Activated CD4-positive, alpha-beta memory T cell treated with anti-CD3 and anti-CD28 coated beads for 36 hours (primary cell): ENCODE results near the gene GDF2. TPM values are rescaled to one million over a fixed set of nuclear protein-coding genes. Genes with fewer than 3 reads are reported as not detected.
A peak's percentile ranks its signal among the peaks of the same experiment; 100 is the strongest.

Experiments
- CTCF ChIA-PET: fragments of 350-600 bp; sonication (Branson Sonifier 250); formaldehyde crosslinking; loops from one replicate; lab custom pipeline; 2021; ENCODE audit warnings: antibody characterized with exemption, inconsistent platforms; lab: Charles Lee
- POLR2A ChIA-PET: fragments of 350-600 bp; sonication (Branson Sonifier 250); formaldehyde crosslinking; loops from one replicate; lab custom pipeline; 2021; ENCODE audit warnings: antibody characterized with exemption; lab: Charles Lee
- DNase-seq: peaks from one replicate; pipeline ENCODE4 v3.0.0-alpha.2; 2020
- H3K27ac Mint-ChIP-seq: one replicate; pipeline ENCODE4 v1.8.0; 2021; ENCODE audit warnings: mixed read lengths
- H3K27me3 Mint-ChIP-seq: one replicate; pipeline ENCODE4 v1.8.0; 2021; ENCODE audit warnings: mixed read lengths
- H3K36me3 Mint-ChIP-seq: one replicate; pipeline ENCODE4 v1.8.0; 2021; ENCODE audit warnings: mixed read lengths
- H3K4me1 Mint-ChIP-seq: one replicate; pipeline ENCODE4 v1.8.0; 2021; ENCODE audit warnings: low read depth, mixed read lengths
- H3K4me3 Mint-ChIP-seq: one replicate; pipeline ENCODE4 v1.8.0; 2021; ENCODE audit warnings: mild to moderate bottlenecking, mixed read lengths
- H3K9me3 Mint-ChIP-seq: one replicate; pipeline ENCODE4 v1.8.0; 2021; ENCODE audit warnings: mixed read lengths
- intact Hi-C: fragments of 100-400 bp; cut with micrococcal nuclease; formaldehyde crosslinking; loops from one replicate; pipeline ENCODE4 v1.15.1; 2023
- total RNA-seq, 2 experiments: library from RNA; stranded (reverse); gene quantifications; one replicate each; pipeline ENCODE4 v1.2.3, GENCODE V29; 2021

The GDF2 gene
- total RNA-seq, 2 experiments from 2014 or later: not detected

DNA sequence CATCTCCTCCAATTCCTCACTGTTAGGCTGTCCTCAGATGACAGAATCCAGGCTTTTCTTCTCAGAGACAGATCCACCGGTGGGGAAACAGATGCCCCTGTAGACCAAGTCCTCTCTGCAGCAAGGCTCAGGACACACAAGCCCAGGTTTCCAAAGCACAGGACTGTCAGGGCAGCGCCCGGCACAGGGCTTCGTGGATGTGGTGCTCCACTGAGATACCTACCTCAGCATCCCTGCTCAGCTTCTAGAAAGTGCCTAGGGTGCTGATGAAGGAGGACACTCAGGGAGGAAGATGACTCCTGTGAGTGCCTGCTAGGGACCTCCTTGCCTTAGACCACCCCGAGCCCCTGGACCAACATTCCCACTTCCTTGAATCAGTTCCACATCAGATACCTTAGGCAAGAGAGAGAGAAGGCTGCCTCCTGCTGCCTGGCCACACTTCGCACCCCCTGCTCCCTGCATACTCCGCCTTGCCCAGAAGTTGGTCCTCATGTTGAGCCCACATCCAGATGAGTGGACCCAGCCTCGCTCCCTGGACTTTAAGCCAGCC is 17.0 kb downstream of the GDF2 start:
- H3K4me1 Mint-ChIP-seq: no peaks in the 10 kb centered on the region
- peaks cover 9% of the 10 kb centered on the region for H3K27me3 Mint-ChIP-seq
- intact Hi-C loops: no loop called here
- ChIA-PET CTCF (interaction anchor here (1.3 to 3.4 kb wide), 4 partner anchors 31 to 314 kb away, joined by 6 to 39 read pairs (median 16); no protein-coding TSS in a partner anchor), POLR2A (no interaction called here)
- no peak overlapping the region for H3K4me3 Mint-ChIP-seq
- no peak overlapping the region for H3K27ac Mint-ChIP-seq
- no peaks in the 10 kb centered on the region for H3K9me3 Mint-ChIP-seq
- DNase-seq: no peak
- H3K36me3 Mint-ChIP-seq: no peaks in the 10 kb centered on the region

DNA sequence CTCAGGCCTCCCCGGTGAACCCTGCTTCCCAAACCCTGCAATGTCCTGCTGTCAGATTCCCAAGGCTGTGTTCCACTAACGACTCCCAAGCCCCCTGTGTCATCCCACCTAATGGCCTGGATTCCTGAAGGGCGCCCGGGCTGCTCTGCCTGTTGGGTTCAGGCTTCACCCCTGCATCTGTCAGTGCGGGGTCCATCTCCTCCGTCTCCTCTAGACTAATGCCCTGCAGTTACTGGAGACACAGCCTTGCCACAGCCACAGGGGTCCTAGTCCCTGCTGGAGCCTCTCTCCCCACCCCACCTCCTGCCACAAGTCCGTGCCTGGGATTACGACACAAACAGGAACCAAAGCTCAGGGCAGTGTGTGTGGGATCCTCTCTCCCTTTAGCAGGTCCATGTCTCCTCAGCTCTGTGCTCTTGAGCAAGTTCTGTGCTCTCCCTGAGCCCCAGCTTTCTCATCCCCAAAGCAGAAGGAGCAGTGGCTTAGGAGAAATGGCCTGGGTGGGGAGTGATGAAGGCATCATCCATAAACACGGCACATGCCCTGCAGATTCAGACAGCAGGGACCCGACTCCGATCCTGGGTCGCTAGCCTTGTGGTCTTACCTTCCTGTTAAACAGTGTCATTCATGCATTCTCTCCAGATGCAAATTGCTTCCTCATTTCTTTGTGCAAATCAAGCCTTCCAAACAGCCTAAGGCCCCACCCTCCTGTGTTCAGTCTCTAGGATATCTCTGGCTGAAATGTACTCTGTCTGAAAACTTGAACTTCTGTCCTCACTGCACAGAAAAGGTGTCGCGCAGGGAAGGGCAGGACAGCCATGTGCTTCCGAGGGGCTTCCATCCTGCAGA is 17.7 kb downstream of the GDF2 start:
- no peak overlapping the region for H3K4me3 Mint-ChIP-seq
- CTCF ChIA-PET: interaction anchor here (0.9 to 3.4 kb wide), 15 partner anchors 8 to 317 kb away, joined by 3 to 39 read pairs (median 4); no protein-coding TSS in a partner anchor
- H3K27ac Mint-ChIP-seq: no peak overlapping the region
- POLR2A ChIA-PET: no interaction called here
- H3K36me3 Mint-ChIP-seq: no peaks in the 10 kb centered on the region
- DNase-seq: no peak
- intact Hi-C loops: loop anchor here (1.0 kb wide), 2 partner anchors 293 to 316 kb away; no protein-coding TSS in a partner anchor
- H3K9me3 Mint-ChIP-seq: no peaks in the 10 kb centered on the region
- H3K27me3 Mint-ChIP-seq: peaks cover 5% of the 10 kb centered on the region
- H3K4me1 Mint-ChIP-seq: no peaks in the 10 kb centered on the region

DNA sequence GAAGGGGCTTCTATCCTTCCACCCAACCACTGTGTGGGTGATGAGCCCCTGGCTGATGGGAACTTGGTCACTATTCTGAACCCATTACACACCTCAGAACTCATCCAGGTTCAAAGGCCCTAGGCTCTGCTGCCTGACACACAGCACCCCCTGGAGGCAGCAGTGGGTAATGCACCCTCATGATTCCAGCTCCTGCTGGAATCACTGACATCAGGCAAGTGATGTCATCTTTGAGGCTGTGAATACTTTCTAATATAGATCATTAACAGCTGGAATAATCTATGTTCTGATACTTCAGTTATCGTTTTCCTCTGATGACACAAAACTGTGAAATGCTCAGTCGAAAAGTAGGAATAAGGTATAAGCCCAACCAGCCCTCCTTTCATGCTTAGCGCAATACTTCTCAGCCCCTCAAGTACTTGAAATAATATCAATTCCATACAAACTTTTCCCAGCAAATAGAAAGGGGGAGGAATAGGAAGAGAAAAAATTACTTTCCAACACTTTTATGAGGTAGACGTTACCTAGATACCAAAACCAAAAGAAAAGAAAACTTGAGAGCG is 18.4 kb downstream of the GDF2 start:
- ChIA-PET CTCF (interaction anchor here (0.6 to 3.4 kb wide), 27 partner anchors 9 to 1315 kb away, joined by 3 to 39 read pairs (median 4); no protein-coding TSS in a partner anchor), POLR2A (no interaction called here)
- H3K27ac Mint-ChIP-seq: no peak overlapping the region
- DNase-seq: peak; percentile 79
- H3K36me3 Mint-ChIP-seq: no peaks in the 10 kb centered on the region
- intact Hi-C loops: loop anchor here (1.0 kb wide), 2 partner anchors 293 to 316 kb away; no protein-coding TSS in a partner anchor
- H3K9me3 Mint-ChIP-seq: no peaks in the 10 kb centered on the region
- no peak overlapping the region for H3K4me3 Mint-ChIP-seq
- no peaks in the 10 kb centered on the region for H3K4me1 Mint-ChIP-seq
- H3K27me3 Mint-ChIP-seq: peaks cover 5% of the 10 kb centered on the region

DNA sequence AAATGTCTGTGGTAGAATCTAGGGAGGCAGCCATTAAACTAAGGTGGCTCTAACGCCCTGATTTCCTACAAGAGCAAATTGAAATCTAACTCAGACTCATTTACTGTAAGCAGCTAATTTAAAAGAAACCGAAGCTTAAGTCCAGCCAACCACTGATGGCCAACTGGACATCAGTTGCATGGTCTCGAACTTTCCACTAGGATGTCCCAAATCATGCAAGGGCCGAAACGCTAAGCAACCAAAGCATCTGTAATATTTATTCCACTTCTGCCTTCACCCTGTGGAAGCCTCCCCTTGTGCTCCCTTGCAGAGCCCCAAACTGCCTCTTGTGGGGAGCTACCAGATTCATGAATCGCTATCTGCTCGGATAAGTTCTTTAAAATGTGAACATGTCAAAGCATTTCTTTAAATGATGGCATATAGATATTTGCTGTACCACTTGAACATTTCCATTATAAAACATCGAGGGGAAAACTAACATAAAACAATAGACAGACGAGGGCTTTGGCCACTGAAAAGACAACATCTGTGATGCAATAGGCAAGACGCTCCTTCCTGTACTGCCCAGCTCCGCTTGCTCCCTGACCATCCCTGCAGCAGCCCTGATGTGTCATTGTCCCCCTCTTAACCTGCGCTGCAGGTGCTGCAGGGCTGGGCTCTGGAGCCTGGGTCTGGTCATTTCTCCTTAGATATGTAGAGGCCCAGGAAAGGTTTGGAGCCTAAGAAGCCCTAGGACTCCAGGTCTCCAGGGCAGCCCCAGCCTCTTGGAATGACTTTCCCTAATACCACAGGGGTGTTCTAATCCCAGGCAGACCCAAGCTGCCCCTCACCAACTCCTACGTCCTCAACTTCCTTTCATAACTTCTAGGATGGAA is 23.0 kb downstream of the GDF2 start:
- POLR2A ChIA-PET: no interaction called here
- no peak overlapping the region for H3K4me3 Mint-ChIP-seq
- CTCF ChIA-PET: interaction anchor here (1.3 to 1.8 kb wide), 2 partner anchors 8 to 297 kb away, joined by 5 read pairs; no protein-coding TSS in a partner anchor
- peaks cover 4% of the 10 kb centered on the region for H3K27me3 Mint-ChIP-seq
- intact Hi-C loops: no loop called here
- H3K4me1 Mint-ChIP-seq: no peaks in the 10 kb centered on the region
- no peaks in the 10 kb centered on the region for H3K9me3 Mint-ChIP-seq
- no peaks in the 10 kb centered on the region for H3K36me3 Mint-ChIP-seq
- H3K27ac Mint-ChIP-seq: no peak overlapping the region
- no peak for DNase-seq

DNA sequence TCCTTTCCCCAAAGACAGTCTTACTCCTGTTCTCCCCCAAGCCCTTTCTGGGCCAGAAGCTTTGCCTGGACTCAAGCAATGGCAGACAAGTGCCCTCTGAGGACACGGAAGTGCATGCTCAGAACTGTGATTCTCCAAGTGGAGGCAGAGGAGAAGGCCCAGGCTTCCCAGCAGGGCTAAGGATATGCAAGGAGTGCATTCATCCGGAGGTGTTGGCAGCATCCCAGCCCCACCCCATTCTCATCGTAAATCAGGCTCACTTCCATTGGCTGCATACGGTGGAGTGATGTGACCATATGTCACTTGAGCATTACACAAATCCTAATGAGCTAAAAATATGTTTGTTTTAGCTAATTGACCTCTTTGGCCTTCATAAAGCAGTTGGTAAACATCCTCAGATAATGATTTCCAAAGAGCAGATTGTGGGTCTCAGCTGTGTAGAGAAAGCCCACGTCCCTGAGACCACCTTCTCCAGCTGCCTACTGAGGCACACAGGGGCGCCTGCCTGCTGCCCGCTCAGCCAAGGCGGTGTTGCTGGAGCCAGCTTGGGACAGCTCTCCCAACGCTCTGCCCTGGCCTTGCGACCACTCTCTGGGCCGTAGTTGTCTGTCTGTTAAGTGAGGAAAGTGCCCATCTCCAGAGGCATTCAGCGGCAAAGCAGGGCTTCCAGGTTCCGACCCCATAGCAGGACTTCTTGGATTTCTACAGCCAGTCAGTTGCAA is 24.5 kb downstream of the GDF2 start:
- no peaks in the 10 kb centered on the region for H3K36me3 Mint-ChIP-seq
- POLR2A ChIA-PET: no interaction called here
- H3K4me1 Mint-ChIP-seq: no peaks in the 10 kb centered on the region
- H3K27me3 Mint-ChIP-seq: no peaks in the 10 kb centered on the region
- CTCF ChIA-PET: interaction anchor here (1.3 kb wide), 1 partner anchor 10 kb away, joined by 5 read pairs; no protein-coding TSS in a partner anchor
- H3K4me3 Mint-ChIP-seq: no peak overlapping the region
- no peaks in the 10 kb centered on the region for H3K9me3 Mint-ChIP-seq
- no peak overlapping the region for H3K27ac Mint-ChIP-seq
- no peak for DNase-seq
- intact Hi-C loops: no loop called here

DNA sequence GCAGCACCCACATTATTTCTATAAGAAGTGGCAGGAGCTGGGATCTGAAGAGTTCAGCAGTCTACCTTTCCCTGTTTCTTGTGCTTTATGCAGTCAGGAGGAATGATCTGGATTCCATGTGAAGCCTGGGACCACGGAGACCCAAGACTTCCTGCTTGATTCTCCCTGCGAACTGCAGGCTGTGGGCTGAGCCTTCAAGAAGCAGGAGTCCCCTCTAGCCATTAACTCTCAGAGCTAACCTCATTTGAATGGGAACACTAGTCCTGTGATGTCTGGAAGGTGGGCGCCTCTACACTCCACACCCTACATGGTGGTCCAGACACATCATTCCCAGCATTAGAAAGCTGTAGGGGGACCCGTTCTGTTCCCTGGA is 25.0 kb downstream of the GDF2 start:
- ChIA-PET CTCF (no interaction called here), POLR2A (no interaction called here)
- Mint-ChIP-seq H3K9me3 (no peaks in the 10 kb centered on the region), H3K27ac (no peak overlapping the region), H3K4me1 (no peaks in the 10 kb centered on the region), H3K36me3 (no peaks in the 10 kb centered on the region), H3K4me3 (no peak overlapping the region), H3K27me3 (no peaks in the 10 kb centered on the region)
- intact Hi-C loops: no loop called here
- DNase-seq: no peak

DNA sequence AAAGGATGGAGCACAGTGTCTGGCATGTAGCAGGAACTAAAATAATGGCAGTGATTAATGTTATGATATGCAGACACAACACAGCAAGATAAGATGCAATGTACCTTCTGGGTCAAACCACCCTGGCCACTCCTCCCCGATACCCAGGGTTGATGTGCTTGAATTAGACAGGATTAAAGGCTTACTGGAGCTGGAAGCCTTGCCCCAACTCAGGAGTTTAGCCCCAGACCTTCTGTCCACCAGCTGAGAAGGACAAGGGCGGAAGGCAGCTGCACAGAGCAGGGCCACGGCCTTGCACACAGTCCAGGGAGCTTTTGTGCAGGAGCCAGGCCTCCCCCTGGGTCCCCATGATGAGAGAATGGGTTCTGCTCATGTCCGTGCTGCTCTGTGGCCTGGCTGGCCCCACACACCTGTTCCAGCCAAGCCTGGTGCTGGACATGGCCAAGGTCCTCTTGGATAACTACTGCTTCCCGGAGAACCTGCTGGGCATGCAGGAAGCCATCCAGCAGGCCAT is 25.9 kb downstream of the GDF2 start, which contains the start of gene RBP3:
RBP3 (plus strand) TSS at position 226 of the 514 bp plus-strand sequence; CDS start at position 348, 122 bp downstream.
- H3K27ac Mint-ChIP-seq: no peak within 1 kb of the TSS
- intact Hi-C loops: no loop called here
- no peak for DNase-seq
- ChIA-PET POLR2A (no interaction called here), CTCF (interaction anchor here (0.6 kb wide), 1 partner anchor 30 kb away, joined by 4 read pairs; no protein-coding TSS in a partner anchor)
- H3K4me3 Mint-ChIP-seq: no peak within 1 kb of the TSS
- no peaks in the 10 kb centered on the region for H3K27me3 Mint-ChIP-seq
- no peaks in the 10 kb centered on the region for H3K4me1 Mint-ChIP-seq
- no peaks in the 10 kb centered on the region for H3K9me3 Mint-ChIP-seq
- H3K36me3 Mint-ChIP-seq: no peaks in the 10 kb centered on the region

DNA sequence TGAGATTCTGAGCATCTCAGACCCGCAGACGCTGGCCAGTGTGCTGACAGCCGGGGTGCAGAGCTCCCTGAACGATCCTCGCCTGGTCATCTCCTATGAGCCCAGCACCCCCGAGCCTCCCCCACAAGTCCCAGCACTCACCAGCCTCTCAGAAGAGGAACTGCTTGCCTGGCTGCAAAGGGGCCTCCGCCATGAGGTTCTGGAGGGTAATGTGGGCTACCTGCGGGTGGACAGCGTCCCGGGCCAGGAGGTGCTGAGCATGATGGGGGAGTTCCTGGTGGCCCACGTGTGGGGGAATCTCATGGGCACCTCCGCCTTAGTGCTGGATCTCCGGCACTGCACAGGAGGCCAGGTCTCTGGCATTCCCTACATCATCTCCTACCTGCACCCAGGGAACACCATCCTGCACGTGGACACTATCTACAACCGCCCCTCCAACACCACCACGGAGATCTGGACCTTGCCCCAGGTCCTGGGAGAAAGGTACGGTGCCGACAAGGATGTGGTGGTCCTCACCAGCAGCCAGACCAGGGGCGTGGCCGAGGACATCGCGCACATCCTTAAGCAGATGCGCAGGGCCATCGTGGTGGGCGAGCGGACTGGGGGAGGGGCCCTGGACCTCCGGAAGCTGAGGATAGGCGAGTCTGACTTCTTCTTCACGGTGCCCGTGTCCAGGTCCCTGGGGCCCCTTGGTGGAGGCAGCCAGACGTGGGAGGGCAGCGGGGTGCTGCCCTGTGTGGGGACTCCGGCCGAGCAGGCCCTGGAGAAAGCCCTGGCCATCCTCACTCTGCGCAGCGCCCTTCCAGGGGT is 26.6 kb downstream of the GDF2 start:
- H3K27me3 Mint-ChIP-seq: no peaks in the 10 kb centered on the region
- POLR2A ChIA-PET: no interaction called here
- no peaks in the 10 kb centered on the region for H3K4me1 Mint-ChIP-seq
- H3K4me3 Mint-ChIP-seq: no peak overlapping the region
- no peaks in the 10 kb centered on the region for H3K9me3 Mint-ChIP-seq
- no peaks in the 10 kb centered on the region for H3K36me3 Mint-ChIP-seq
- no peak overlapping the region for H3K27ac Mint-ChIP-seq
- CTCF ChIA-PET: no interaction called here
- intact Hi-C loops: no loop called here
- no peak for DNase-seq

DNA sequence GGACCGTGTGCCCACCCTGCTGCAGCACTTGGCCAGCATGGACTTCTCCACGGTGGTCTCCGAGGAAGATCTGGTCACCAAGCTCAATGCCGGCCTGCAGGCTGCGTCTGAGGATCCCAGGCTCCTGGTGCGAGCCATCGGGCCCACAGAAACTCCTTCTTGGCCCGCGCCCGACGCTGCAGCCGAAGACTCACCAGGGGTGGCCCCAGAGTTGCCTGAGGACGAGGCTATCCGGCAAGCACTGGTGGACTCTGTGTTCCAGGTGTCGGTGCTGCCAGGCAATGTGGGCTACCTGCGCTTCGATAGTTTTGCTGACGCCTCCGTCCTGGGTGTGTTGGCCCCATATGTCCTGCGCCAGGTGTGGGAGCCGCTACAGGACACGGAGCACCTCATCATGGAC is 27.3 kb downstream of the GDF2 start:
- Mint-ChIP-seq H3K9me3 (no peaks in the 10 kb centered on the region), H3K27me3 (no peaks in the 10 kb centered on the region), H3K27ac (no peak overlapping the region), H3K4me3 (no peak overlapping the region), H3K4me1 (no peaks in the 10 kb centered on the region), H3K36me3 (no peaks in the 10 kb centered on the region)
- ChIA-PET POLR2A (no interaction called here), CTCF (no interaction called here)
- no peak for DNase-seq
- intact Hi-C loops: no loop called here

DNA sequence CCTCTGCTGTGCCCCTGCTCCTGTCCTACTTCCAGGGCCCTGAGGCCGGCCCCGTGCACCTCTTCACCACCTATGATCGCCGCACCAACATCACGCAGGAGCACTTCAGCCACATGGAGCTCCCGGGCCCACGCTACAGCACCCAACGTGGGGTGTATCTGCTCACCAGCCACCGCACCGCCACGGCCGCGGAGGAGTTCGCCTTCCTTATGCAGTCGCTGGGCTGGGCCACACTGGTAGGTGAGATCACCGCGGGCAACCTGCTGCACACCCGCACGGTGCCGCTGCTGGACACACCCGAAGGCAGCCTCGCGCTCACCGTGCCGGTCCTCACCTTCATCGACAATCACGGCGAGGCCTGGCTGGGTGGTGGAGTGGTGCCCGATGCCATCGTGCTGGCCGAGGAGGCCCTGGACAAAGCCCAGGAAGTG is 27.7 kb downstream of the GDF2 start:
- Mint-ChIP-seq H3K36me3 (no peaks in the 10 kb centered on the region), H3K4me1 (no peaks in the 10 kb centered on the region), H3K27ac (no peak overlapping the region), H3K4me3 (no peak overlapping the region), H3K9me3 (no peaks in the 10 kb centered on the region), H3K27me3 (no peaks in the 10 kb centered on the region)
- intact Hi-C loops: no loop called here
- ChIA-PET CTCF (interaction anchor here (0.7 kb wide), 1 partner anchor 9 kb away, joined by 3 read pairs; no protein-coding TSS in a partner anchor), POLR2A (no interaction called here)
- DNase-seq: no peak
